GM12874 (cell line): ENCODE results near the gene ARHGEF7.

ENCODE experiments used
- TF ChIP-seq, protein P1 (sequence below): IDR thresholded peaks from 2 replicates; pipeline ENCODE4 v1.5.1; 2011; ENCODE audit warnings: low read depth, mild to moderate bottlenecking, control low read depth, low read length, moderate library complexity; ENCODE audit not compliant: insufficient read depth

ARHGEF7 gene

DNA sequence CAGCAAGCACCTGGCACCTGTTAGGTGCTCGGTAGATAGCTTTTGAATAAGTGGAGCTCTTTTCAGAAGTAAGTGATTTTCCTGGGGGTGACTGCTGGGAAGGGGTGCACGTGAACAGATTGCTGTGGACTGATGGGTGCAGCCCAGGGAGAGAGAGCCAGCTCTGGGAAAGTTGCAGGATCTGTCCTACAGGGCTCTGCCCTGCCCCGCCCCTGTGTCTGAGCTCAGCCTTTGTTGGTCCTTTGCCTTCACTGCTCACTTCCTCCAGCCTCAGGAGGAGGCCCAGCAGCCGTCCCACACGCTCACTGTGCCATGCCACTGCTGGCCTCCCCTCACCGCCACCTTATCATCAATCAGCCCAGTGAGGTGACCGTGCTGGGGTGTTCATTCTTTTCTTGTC is 171.6 kb downstream of the ARHGEF7 start:
- TF ChIP-seq, protein P1, sequence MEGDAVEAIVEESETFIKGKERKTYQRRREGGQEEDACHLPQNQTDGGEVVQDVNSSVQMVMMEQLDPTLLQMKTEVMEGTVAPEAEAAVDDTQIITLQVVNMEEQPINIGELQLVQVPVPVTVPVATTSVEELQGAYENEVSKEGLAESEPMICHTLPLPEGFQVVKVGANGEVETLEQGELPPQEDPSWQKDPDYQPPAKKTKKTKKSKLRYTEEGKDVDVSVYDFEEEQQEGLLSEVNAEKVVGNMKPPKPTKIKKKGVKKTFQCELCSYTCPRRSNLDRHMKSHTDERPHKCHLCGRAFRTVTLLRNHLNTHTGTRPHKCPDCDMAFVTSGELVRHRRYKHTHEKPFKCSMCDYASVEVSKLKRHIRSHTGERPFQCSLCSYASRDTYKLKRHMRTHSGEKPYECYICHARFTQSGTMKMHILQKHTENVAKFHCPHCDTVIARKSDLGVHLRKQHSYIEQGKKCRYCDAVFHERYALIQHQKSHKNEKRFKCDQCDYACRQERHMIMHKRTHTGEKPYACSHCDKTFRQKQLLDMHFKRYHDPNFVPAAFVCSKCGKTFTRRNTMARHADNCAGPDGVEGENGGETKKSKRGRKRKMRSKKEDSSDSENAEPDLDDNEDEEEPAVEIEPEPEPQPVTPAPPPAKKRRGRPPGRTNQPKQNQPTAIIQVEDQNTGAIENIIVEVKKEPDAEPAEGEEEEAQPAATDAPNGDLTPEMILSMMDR, result no peak

DNA sequence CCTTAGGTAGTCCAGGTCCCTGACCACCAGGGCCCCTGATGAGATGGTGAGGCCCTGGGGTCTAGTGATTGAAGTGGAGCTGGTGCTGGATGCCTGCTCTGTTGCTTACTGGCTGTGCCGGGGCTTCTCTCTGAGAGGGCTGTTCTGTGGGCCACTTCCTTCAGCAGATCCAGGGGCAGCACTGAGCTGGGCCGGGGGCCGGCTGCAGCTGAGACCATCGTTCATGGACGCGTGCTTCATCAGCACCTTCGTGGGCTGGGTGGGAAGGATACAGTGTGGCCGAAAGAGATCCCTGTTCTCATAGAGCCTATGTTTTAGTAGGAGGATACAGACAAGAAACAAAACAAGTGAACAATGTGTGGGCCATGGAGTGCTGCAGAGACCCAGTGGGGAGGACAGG is 172.1 kb downstream of the ARHGEF7 start:
- TF ChIP-seq, protein P1, result no peak

DNA sequence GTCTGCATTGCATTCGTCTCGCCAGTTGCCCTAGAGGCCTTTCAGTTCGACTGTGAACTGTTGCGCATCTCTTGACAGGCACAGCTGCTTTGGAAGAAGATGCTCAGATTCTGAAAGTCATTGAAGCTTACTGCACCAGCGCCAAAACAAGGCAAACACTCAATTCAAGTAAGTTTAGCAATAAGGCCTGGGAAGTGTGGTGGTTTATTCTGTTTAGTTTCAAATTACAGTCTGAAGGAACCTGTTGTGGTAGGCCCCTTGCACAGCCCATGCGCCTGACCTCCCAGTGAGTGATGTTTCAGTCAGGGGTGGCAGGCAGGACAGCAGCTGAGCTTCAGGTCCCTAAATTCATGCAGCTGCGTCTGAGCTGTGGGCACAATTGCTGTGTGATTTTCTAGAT is 173.2 kb downstream of the ARHGEF7 start:
- TF ChIP-seq, protein P1, result no peak

DNA sequence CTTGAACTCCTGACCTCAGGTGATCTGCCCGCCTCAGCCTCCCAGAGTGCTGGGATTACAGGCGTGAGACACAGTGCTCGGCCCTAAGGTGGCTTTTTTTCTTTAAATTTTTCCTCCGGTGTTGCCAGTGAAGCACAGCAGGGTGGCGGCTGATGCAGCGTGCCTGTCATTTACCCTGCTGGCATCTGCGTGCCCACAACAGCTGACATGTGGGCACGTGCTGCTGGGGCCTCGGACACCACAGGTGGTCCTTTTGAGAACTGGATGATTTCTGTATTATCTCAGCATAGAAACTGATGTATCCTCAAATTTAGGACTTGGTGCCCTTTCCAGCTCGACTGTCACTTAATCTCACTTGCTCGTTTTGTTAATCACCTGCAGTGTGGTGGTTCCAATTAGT is 174.1 kb downstream of the ARHGEF7 start:
- TF ChIP-seq, protein P1, result no peak

DNA sequence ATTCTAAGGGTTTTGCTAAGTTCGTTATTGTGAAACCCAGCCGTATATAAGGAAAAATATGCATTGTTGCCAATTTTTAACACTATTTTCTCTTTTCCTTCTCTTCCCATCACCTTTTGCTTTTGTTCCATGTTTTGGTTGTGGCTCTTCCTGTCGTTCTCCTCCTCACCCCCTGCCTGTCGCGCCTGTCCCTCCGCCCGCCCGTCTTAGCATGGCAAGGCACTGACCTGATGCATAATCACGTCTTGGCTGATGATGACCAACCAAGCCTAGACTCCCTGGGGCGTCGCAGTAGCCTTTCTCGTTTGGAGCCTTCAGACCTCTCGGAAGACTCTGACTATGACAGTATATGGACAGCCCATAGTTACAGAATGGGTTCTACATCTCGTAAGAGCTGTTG is 176.8 kb downstream of the ARHGEF7 start:
- TF ChIP-seq, protein P1, result no peak

DNA sequence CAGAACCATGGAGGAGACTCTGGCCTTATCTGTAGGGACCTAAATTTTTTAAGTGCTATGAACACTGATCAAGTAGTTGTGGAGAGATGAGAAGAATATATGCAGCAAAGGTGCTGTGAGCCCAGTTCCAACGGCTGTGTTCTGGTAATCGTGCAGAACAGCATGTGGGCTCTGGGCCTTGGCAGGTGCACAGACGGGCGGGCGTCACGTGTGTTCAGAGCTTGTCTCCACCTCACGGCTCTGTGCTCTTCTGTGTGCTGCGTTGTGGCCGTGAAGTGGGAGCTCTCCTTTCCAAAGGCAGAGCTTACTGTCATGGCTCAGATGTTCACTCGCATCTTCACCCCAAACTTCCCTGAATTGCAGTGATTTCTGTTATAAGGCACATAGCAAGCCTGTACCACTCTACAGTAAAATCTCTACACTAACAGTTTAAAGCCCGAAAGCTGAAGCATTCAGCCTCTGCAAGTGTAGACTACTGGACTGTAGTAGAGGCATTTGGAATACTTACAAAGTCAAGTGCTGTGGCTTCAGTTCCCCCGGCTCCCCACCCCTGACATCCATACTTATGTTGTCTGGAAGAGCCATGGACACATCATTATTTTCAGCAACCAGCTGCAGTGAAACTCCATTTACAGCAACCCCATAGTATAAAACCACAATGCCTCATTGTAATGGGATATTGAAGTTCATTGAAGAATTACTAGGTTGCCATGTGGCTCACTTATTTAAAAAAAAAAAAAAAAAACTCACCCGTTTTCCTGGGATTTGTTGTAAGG is 177.8 kb downstream of the ARHGEF7 start:
- TF ChIP-seq, protein P1, result no peak

DNA sequence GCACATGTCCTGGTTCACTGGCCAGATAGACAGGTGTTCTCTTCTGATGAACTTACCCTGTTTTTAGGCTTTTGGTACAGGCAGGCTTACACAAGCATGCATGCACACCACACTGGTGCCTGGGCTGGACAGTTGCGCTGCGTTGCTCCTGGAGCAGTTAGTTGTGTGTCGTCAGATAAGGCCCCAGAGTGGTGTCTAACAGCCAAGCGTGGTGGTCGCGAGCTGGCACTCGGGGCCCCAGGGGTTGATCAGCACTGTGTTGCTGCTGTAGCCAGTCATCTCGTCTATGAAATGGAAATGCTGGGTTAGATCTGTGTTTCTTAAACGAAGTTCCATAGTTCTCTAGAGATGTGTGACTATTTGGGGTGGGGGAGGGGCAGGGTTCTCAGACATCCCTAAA is 180.8 kb downstream of the ARHGEF7 start:
- TF ChIP-seq, protein P1, result no peak
